ENCODE data around the gene SLC5A9. TPM values are rescaled to one million over a fixed set of nuclear protein-coding genes. Genes with fewer than 3 reads are reported as not detected.
A peak's percentile ranks its signal among the peaks of the same experiment; 100 is the strongest.

Gene SLC5A9
- total RNA-seq, 6 donors from 2014 or later: 2.9 to 21.0 (median 6.1) TPM

- TF ChIP-seq CTCF (IDR thresholded peaks at IDR 0.05): no peak
- no peak for TF ChIP-seq POLR2A (IDR thresholded peaks at IDR 0.05)
- no peak for TF ChIP-seq POLR2AphosphoS5 (IDR thresholded peaks at IDR 0.05)
- TF ChIP-seq EP300 (IDR thresholded peaks at IDR 0.05): no peak
- DNase-seq (peak in 1 of 2 donors; percentile 30), ATAC-seq (ENCODE audit: low FRiP score in 2 of 2) (no peak)
- no peak overlapping the region for H3K4me3 ChIP-seq
- no peaks in the 10 kb centered on the region for H3K9me3 ChIP-seq
- H3K27me3 ChIP-seq: no peaks in the 10 kb centered on the region
- H3K36me3 ChIP-seq: no peaks in the 10 kb centered on the region
- H3K4me1 ChIP-seq: no peaks in the 10 kb centered on the region
- WGBS, 2 donors: 44 to 60% methylated on average over 7 of the region's 7 CpGs
- H3K27ac ChIP-seq: no peak overlapping the region
Observed at GRCh38 chr1:48196237-48196636, 26.3 kb upstream of the SLC5A9 start.

- WGBS, 2 donors: 79 to 85% methylated on average over 3 of the region's 3 CpGs
- no peaks in the 10 kb centered on the region for H3K9me3 ChIP-seq
- no peak overlapping the region for H3K4me3 ChIP-seq
- TF ChIP-seq EP300 (IDR thresholded peaks at IDR 0.05): no peak
- TF ChIP-seq POLR2A (IDR thresholded peaks at IDR 0.05): no peak
- no peaks in the 10 kb centered on the region for H3K36me3 ChIP-seq
- peaks cover 0 to 3% (median 0%) of the 10 kb centered on the region in 4 donors for H3K4me1 ChIP-seq
- no peak overlapping the region for H3K27ac ChIP-seq
- no peaks in the 10 kb centered on the region for H3K27me3 ChIP-seq
- no peak for DNase-seq
- no peak for ATAC-seq (ENCODE audit: low FRiP score in 2 of 2)
Observed at GRCh38 chr1:48198970-48199369, 23.5 kb upstream of the SLC5A9 start.

GRCh38 chr1:48200166-48200900, 22.2 kb upstream of the SLC5A9 start:
- Histone ChIP-seq H3K27ac (no peak overlapping the region), H3K27me3 (no peaks in the 10 kb centered on the region), H3K4me3 (no peak overlapping the region), H3K4me1 (peaks cover 0 to 3% (median 0%) of the 10 kb centered on the region in 4 donors), H3K9me3 (no peaks in the 10 kb centered on the region), H3K36me3 (no peaks in the 10 kb centered on the region)
- no peak for DNase-seq
- no peak for ATAC-seq (ENCODE audit: low FRiP score in 2 of 2)
- TF ChIP-seq POLR2A (IDR thresholded peaks at IDR 0.05) (no peak), CTCF (IDR thresholded peaks at IDR 0.05) (no peak), EP300 (IDR thresholded peaks at IDR 0.05) (no peak), POLR2AphosphoS5 (IDR thresholded peaks at IDR 0.05) (no peak)
- WGBS, 2 donors: 45 to 47% methylated on average over 3 of the region's 3 CpGs

- Histone ChIP-seq H3K27me3 (no peaks in the 10 kb centered on the region), H3K36me3 (no peaks in the 10 kb centered on the region), H3K4me3 (no peak overlapping the region), H3K9me3 (no peaks in the 10 kb centered on the region), H3K27ac (no peak overlapping the region), H3K4me1 (peaks cover 0 to 3% (median 0%) of the 10 kb centered on the region in 4 donors)
- peak in 1 of 2 donors; percentile 65 for DNase-seq
- ATAC-seq (ENCODE audit: low FRiP score in 2 of 2): peak; percentile 86 to 91
- 17 to 28% methylated on average over 7 of the region's 7 CpGs for WGBS, 2 donors
- TF ChIP-seq POLR2A (IDR thresholded peaks at IDR 0.05): no peak
- peak; percentile 58 to 78 (median 71) for TF ChIP-seq CTCF (IDR thresholded peaks at IDR 0.05)
Observed at GRCh38 chr1:48202030-48202752, 20.3 kb upstream of the SLC5A9 start.

- Histone ChIP-seq H3K4me1 (peaks cover 0 to 3% (median 0%) of the 10 kb centered on the region in 4 donors), H3K27me3 (no peaks in the 10 kb centered on the region), H3K27ac (no peak overlapping the region), H3K36me3 (no peaks in the 10 kb centered on the region), H3K9me3 (no peaks in the 10 kb centered on the region), H3K4me3 (no peak overlapping the region)
- TF ChIP-seq POLR2A (IDR thresholded peaks at IDR 0.05): no peak
- no peak for TF ChIP-seq POLR2AphosphoS5 (IDR thresholded peaks at IDR 0.05)
- no peak for TF ChIP-seq EP300 (IDR thresholded peaks at IDR 0.05)
- peak; percentile 36 to 57 (median 42) for TF ChIP-seq CTCF (IDR thresholded peaks at IDR 0.05)
- peak in 1 of 2 donors; percentile 71 for ATAC-seq (ENCODE audit: low FRiP score in 2 of 2)
- 65% methylated on average over 3 of the region's 3 CpGs for WGBS, 2 donors
- no peak for DNase-seq
Observed at GRCh38 chr1:48203287-48203900, 19.1 kb upstream of the SLC5A9 start.

Measured in upper lobe of left lung (tissue), 6 donors.